Neural cell (in vitro differentiated cells): ENCODE results near the gene GALNT13. TPM values are rescaled to one million over a fixed set of nuclear protein-coding genes. Genes with fewer than 3 reads are reported as not detected.

Source experiments
- H2AFZ ChIP-seq: fragments of 200-600, 300-800 bp; sonication (generic), shearing (Covaris generic); 2 replicates; pipeline ENCODE4 v1.6.0; 2014; ENCODE audit warnings: low read depth, mild to moderate bottlenecking, antibody characterized with exemption, low read length, moderate library complexity
- H3F3A ChIP-seq: fragments of 200-600 bp; shearing (Covaris generic); 2 replicates; pipeline ENCODE4 v1.6.1; 2016; ENCODE audit warnings: mild to moderate bottlenecking, moderate library complexity, mixed read lengths, antibody characterized with exemption, low read length; ENCODE audit not compliant: insufficient read depth, poor library complexity, severe bottlenecking
- H3K27ac ChIP-seq: fragments of 200-600, 300-800 bp; sonication (generic), shearing (Covaris generic); 2 replicates; pipeline ENCODE4 v1.5.1; 2014; ENCODE audit warnings: mild to moderate bottlenecking, low read length, moderate library complexity
- H3K27me3 ChIP-seq: fragments of 300-800, 200-600 bp; sonication (generic), shearing (Covaris generic); 2 replicates; pipeline ENCODE4 v1.6.0; 2014; ENCODE audit warnings: mild to moderate bottlenecking, low read depth, low read length, moderate library complexity; ENCODE audit not compliant: insufficient read depth
- H3K36me3 ChIP-seq: fragments of 300-800, 200-600 bp; sonication (generic), shearing (Covaris generic); 2 replicates; pipeline ENCODE4 v1.5.1; 2014; ENCODE audit warnings: mild to moderate bottlenecking, antibody characterized with exemption, low read length, moderate library complexity; ENCODE audit not compliant: insufficient read depth
- H3K4me2 ChIP-seq: fragments of 300-800, 200-600 bp; sonication (generic), shearing (Covaris generic); 2 replicates; pipeline ENCODE4 v1.6.0; 2014; ENCODE audit warnings: mild to moderate bottlenecking, low read length
- H3K4me3 ChIP-seq: fragments of 300-800, 200-600 bp; sonication (generic), shearing (Covaris generic); 2 replicates; pipeline ENCODE4 v1.5.1; 2014; ENCODE audit warnings: mild to moderate bottlenecking, low read length, moderate library complexity
- H3K79me2 ChIP-seq: fragments of 200-600 bp; shearing (Covaris generic); replicated peaks from 2 replicates; pipeline ENCODE4 v1.6.0; 2014; ENCODE audit warnings: mild to moderate bottlenecking, low read length, moderate library complexity; ENCODE audit not compliant: insufficient read depth
- H3K9ac ChIP-seq: fragments of 300-800, 200-600 bp; sonication (generic), shearing (Covaris generic); 2 replicates; pipeline ENCODE4 v1.6.1; 2016; ENCODE audit warnings: mild to moderate bottlenecking, low read length, mixed read lengths
- H3K9me2 ChIP-seq: fragments of 200-600 bp; shearing (Covaris generic); 2 replicates; pipeline ENCODE4 v1.6.1; 2016; ENCODE audit warnings: mild to moderate bottlenecking, low read length, mixed read lengths; ENCODE audit not compliant: insufficient read depth
- H3K9me3 ChIP-seq: fragments of 200-600, 300-800 bp; sonication (generic), shearing (Covaris generic); 2 replicates; pipeline ENCODE4 v1.6.1; 2016; ENCODE audit warnings: mild to moderate bottlenecking, mixed run types, low read length, moderate library complexity, mixed read lengths
- H4K20me1 ChIP-seq: fragments of 200-600 bp; shearing (Covaris generic); 2 replicates; pipeline ENCODE4 v1.6.1; 2016; ENCODE audit warnings: mild to moderate bottlenecking, mixed run types; ENCODE audit not compliant: insufficient read depth
- EP300 ChIP-seq: fragments of 450-650 bp; conservative IDR thresholded peaks from 2 replicates; pipeline ENCODE4 v1.6.1; 2014; ENCODE audit warnings: antibody characterized with exemption, mild to moderate bottlenecking, moderate library complexity; ENCODE audit not compliant: poor library complexity, severe bottlenecking
- EZH2 ChIP-seq: fragments of 200-600, 300-800 bp; shearing (Covaris generic), sonication (generic); IDR thresholded peaks from 2 replicates; pipeline ENCODE4 v1.6.1; 2014; ENCODE audit warnings: antibody characterized with exemption, low read length, borderline replicate concordance, mild to moderate bottlenecking; ENCODE audit not compliant: insufficient read depth, poor library complexity, severe bottlenecking
- MXI1 ChIP-seq: fragments of 450-650 bp; conservative IDR thresholded peaks from 2 replicates; pipeline ENCODE4 v1.6.1; 2014; ENCODE audit warnings: antibody characterized with exemption, mild to moderate bottlenecking; ENCODE audit not compliant: poor library complexity, severe bottlenecking
- POLR2AphosphoS5 ChIP-seq: IDR thresholded peaks from 2 replicates; pipeline ENCODE4 v1.6.1; 2012
- RAD21 ChIP-seq: fragments of 450-650 bp; conservative IDR thresholded peaks from 2 replicates; pipeline ENCODE4 v1.6.1; 2014; ENCODE audit warnings: antibody characterized with exemption, mild to moderate bottlenecking, moderate library complexity
- SMC3 ChIP-seq: fragments of 450-650 bp; conservative IDR thresholded peaks from 2 replicates; pipeline ENCODE4 v1.6.1; 2014; ENCODE audit warnings: antibody characterized with exemption, mild to moderate bottlenecking, moderate library complexity; ENCODE audit not compliant: poor library complexity
- TAF1 ChIP-seq: IDR thresholded peaks from 2 replicates; pipeline ENCODE4 v1.6.1; 2012; ENCODE audit warnings: low read depth
- polyA plus RNA-seq: library from polyadenylated mRNA; depleted of rRNA; stranded (reverse); fragments of >200 nt; gene quantifications from 2 replicates; pipeline ENCODE4 v1.2.3, GENCODE V29; 2014
- TF ChIP-seq, protein P1 (sequence below): fragments of 450-650 bp; IDR thresholded peaks from 2 replicates; pipeline ENCODE4 v1.5.1; 2014; ENCODE audit warnings: antibody characterized with exemption, mild to moderate bottlenecking, moderate library complexity; ENCODE audit not compliant: poor library complexity, severe bottlenecking
- TF ChIP-seq, protein P2 (sequence below): IDR thresholded peaks from 2 replicates; pipeline ENCODE4 v1.6.1; 2012; ENCODE audit warnings: borderline replicate concordance

Gene GALNT13
- polyA plus RNA-seq, 1 donor from 2014 or later, result 12.4 TPM

DNA sequence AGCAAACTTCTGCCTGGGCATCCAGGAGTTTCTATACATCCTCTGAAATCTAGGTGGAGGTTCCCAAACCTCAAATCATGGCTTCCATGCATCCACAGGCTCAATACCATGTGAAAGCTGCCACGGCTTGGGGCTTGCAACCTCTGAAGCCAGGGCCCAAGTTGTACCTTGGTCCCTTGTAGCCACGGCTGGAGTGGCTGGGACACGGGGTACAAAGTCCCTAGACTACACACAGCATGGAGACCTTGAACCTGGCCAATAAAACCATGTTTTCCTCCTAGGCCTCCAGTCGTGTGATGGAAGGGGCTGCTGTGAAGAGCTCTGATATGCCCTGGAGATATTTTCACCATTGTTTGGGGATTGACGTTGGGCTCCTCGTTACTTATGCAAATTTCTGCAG lies 43.4 kb upstream of the GALNT13 start:
- Histone ChIP-seq H3K4me3 (no peak overlapping the region), H3K79me2 (no peaks in the 10 kb centered on the region), H3K9ac (no peak overlapping the region), H3K4me2 (no peak overlapping the region), H3K9me3 (no peaks in the 10 kb centered on the region), H3K27ac (no peak overlapping the region), H4K20me1 (no peaks in the 10 kb centered on the region), H3K27me3 (no peaks in the 10 kb centered on the region), H3F3A (no peaks in the 10 kb centered on the region), H2AFZ (no peak overlapping the region), H3K36me3 (no peaks in the 10 kb centered on the region), H3K9me2 (no peaks in the 10 kb centered on the region)
- TF ChIP-seq POLR2AphosphoS5, result no peak
- no peak for TF ChIP-seq EZH2
- TF ChIP-seq RAD21, result no peak
- no peak for TF ChIP-seq TAF1
- TF ChIP-seq MXI1, result no peak
- no peak for TF ChIP-seq EP300
- no peak for TF ChIP-seq SMC3
- TF ChIP-seq, protein P1, sequence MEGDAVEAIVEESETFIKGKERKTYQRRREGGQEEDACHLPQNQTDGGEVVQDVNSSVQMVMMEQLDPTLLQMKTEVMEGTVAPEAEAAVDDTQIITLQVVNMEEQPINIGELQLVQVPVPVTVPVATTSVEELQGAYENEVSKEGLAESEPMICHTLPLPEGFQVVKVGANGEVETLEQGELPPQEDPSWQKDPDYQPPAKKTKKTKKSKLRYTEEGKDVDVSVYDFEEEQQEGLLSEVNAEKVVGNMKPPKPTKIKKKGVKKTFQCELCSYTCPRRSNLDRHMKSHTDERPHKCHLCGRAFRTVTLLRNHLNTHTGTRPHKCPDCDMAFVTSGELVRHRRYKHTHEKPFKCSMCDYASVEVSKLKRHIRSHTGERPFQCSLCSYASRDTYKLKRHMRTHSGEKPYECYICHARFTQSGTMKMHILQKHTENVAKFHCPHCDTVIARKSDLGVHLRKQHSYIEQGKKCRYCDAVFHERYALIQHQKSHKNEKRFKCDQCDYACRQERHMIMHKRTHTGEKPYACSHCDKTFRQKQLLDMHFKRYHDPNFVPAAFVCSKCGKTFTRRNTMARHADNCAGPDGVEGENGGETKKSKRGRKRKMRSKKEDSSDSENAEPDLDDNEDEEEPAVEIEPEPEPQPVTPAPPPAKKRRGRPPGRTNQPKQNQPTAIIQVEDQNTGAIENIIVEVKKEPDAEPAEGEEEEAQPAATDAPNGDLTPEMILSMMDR, result no peak

DNA sequence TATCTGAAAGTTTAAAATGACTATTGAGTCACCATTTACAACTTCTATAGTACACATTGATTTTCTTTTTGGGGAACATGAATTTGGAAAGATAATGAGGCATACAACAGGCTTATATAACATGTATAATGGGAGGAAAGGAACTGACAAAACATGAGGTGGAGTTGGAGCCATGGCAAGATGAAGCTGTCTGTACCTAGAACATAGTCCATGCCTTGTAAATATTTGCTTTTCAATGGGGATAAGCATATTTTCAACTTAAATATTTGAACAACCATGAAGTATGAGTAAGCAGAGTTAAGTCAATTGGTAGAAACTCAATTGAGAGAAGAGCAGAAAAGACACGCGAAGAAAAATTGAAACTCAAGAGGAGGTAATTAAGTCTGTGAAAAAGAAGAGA lies 37.1 kb upstream of the GALNT13 start:
- Histone ChIP-seq H4K20me1 (no peaks in the 10 kb centered on the region), H3K4me2 (no peak overlapping the region), H3K4me3 (no peak overlapping the region), H3K27ac (no peak overlapping the region), H2AFZ (no peak overlapping the region), H3K9me2 (no peaks in the 10 kb centered on the region), H3K9me3 (no peaks in the 10 kb centered on the region), H3K36me3 (no peaks in the 10 kb centered on the region), H3K9ac (no peak overlapping the region), H3F3A (no peaks in the 10 kb centered on the region), H3K27me3 (no peaks in the 10 kb centered on the region), H3K79me2 (no peaks in the 10 kb centered on the region)
- TF ChIP-seq TAF1, result no peak
- TF ChIP-seq POLR2AphosphoS5, result no peak
- TF ChIP-seq MXI1, result no peak
- no peak for TF ChIP-seq EP300
- TF ChIP-seq, protein P1, result no peak
- no peak for TF ChIP-seq SMC3
- no peak for TF ChIP-seq EZH2
- TF ChIP-seq RAD21, result no peak

DNA sequence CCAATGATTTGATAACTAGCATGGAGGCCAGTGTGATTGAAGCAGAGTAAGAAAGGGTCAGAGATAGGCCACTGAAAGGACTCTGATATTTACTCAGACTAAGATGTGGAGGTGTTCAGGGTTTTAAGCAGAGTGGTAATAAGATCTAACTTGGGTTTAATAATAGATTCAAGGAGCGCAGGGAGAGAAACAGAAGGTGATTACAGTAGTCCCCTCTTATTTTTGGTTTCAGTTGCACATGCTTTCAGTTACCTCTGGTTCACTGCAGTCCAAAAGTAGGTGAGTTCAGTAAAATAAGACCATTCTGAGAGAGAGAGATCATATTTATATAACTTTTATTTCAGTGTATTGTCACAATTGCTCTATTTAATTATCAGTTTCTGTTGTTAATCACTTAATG lies 13.5 kb upstream of the GALNT13 start:
- Histone ChIP-seq H3K36me3 (no peaks in the 10 kb centered on the region), H3F3A (no peaks in the 10 kb centered on the region), H2AFZ (no peak overlapping the region), H4K20me1 (no peaks in the 10 kb centered on the region), H3K9me3 (no peaks in the 10 kb centered on the region), H3K79me2 (no peaks in the 10 kb centered on the region), H3K4me2 (no peak overlapping the region), H3K9me2 (no peaks in the 10 kb centered on the region), H3K27me3 (no peaks in the 10 kb centered on the region), H3K9ac (no peak overlapping the region), H3K4me3 (no peak overlapping the region), H3K27ac (no peak overlapping the region)
- no peak for TF ChIP-seq RAD21
- TF ChIP-seq MXI1, result no peak
- TF ChIP-seq, protein P1, result no peak
- TF ChIP-seq EZH2, result no peak
- no peak for TF ChIP-seq SMC3
- TF ChIP-seq TAF1, result no peak
- TF ChIP-seq, protein P2, sequence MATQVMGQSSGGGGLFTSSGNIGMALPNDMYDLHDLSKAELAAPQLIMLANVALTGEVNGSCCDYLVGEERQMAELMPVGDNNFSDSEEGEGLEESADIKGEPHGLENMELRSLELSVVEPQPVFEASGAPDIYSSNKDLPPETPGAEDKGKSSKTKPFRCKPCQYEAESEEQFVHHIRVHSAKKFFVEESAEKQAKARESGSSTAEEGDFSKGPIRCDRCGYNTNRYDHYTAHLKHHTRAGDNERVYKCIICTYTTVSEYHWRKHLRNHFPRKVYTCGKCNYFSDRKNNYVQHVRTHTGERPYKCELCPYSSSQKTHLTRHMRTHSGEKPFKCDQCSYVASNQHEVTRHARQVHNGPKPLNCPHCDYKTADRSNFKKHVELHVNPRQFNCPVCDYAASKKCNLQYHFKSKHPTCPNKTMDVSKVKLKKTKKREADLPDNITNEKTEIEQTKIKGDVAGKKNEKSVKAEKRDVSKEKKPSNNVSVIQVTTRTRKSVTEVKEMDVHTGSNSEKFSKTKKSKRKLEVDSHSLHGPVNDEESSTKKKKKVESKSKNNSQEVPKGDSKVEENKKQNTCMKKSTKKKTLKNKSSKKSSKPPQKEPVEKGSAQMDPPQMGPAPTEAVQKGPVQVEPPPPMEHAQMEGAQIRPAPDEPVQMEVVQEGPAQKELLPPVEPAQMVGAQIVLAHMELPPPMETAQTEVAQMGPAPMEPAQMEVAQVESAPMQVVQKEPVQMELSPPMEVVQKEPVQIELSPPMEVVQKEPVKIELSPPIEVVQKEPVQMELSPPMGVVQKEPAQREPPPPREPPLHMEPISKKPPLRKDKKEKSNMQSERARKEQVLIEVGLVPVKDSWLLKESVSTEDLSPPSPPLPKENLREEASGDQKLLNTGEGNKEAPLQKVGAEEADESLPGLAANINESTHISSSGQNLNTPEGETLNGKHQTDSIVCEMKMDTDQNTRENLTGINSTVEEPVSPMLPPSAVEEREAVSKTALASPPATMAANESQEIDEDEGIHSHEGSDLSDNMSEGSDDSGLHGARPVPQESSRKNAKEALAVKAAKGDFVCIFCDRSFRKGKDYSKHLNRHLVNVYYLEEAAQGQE, result no peak
- TF ChIP-seq EP300, result no peak
- no peak for TF ChIP-seq POLR2AphosphoS5
